HK-2 (cell line): ENCODE data around the gene HOXD10.

Experiments
- DNase-seq: peaks from one replicate; pipeline ENCODE4 v3.0.0-alpha.2; 2018; ENCODE audit not compliant: unreplicated experiment

The HOXD10 gene

DNA sequence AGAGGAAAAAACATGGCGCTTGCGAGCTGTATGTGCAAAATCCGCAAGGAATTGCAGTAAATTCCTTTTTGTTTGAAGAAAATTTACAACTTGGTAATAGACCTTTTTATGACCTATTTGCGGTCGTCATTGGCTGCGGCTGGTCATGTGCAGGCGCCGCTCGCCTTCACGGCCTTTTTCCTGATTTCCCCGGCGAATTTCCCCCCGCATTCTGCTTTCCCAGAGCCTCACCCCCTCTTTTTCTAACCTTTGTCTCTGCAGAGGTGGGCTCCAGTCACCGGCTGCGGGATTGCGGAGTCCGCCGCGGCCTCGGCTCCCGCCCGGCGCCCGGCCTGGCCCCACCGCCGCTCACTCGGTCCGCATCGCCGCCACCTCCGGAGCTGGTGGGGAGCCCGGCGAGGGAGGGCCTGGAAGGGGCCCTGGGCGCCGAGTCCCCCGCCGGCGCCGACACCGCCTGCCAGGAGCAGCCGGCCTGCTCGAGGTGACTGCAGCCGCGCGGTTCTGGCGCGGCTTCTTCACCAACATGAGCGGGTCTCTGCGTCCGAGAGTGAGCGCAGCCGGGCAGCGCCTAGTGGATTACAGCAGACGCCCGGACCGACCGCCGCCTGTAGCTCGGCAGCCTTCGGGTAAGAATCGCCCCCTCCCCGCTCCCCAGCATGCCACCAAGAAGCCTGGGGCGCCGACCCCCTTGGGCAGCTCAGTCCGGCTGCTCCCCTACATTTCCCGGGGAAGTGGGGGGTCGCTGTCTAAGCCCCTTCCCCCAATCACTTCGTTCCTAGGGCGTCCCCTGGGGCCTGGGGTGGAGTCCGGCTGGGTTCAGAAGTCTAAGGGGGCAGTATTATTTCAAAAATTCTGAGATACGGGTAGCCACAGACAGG is 20.0 kb downstream of the HOXD10 start:
- DNase-seq, result peak; percentile 46

DNA sequence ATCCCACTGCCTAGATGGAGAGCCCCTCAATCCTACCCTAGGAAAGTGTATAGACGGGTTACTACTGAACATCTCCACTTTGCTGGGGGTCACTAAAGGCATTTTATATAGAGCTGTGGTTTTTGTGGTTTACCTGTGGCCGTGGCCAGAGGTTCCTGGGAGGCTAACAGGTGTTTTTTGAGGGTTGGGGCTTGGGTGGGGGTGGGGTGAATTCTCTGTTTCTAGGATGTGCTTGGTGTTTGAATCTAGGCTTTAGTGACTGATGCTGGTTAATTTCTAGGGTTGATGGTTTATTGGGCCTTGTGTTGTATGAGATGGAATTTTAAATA is 20.6 kb downstream of the HOXD10 start:
- no peak for DNase-seq

DNA sequence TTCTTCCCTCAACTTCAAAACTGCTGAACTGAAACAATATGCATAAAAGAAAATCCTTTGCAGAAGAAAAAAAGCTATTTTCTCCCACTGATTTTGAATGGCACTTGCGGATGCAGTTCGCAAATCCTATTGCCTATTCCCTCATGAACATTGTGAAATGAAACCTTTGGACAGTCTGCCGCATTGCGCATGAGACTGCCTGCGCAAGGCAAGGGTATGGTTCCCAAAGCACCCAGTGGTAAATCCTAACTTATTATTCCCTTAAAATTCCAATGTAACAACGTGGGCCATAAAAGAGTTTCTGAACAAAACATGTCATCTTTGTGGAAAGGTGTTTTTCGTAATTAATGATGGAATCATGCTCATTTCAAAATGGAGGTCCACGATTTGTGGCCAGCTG is 21.3 kb downstream of the HOXD10 start:
- DNase-seq, result no peak

DNA sequence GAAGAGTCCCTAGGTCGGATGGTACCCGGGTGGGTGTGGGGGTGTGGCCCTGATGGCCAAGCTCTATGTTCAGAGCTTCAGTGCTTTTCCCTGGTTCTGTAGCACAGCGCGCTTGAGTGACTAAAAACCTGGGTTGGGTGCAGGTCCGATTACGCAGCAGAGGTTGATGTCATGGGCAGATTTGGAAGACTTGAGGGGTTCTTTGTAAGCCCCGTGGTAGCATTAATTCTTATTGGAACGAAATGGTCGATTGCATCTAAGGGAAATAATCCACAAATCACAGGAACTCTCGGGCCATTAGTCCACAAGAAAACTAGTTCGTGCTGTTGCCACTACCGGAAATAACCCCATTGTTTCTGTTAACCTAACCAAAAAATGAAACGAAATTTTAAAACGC is 21.9 kb downstream of the HOXD10 start:
- no peak for DNase-seq

DNA sequence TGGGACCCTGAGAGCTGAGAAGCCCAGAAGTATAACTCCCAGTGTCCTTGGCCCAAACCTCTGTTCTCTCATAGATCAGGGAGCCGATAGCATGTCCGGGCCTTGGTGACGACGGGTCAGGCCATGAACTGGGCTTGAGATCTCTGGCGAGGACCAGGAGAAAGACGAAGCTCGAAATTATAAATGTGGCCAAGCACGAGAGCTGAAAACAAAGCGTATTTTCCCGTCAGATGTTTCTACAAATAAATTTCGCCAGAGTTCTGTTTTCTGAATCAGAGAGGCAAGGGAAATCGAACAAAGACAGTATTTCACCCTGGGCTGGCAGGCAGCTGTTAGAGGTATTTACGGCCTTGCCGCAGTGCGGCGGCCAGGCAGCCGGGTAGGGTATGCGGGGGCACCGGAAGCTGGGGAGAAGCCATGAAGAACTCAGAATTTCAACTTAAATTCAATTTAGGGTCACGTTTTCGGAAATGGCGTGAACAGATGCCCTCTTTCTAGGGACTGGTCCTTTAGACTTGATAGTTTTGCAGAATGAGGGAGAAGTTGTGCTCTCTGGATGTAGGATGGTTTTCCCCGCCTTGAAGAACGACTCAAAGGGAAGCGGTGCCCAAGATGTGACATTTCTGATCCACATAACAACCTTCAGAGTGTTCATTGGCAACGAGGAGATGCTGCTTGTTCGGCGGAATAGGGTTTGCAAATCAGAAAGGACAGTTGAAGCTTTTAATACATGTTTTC is 22.5 kb downstream of the HOXD10 start:
- DNase-seq, result no peak

DNA sequence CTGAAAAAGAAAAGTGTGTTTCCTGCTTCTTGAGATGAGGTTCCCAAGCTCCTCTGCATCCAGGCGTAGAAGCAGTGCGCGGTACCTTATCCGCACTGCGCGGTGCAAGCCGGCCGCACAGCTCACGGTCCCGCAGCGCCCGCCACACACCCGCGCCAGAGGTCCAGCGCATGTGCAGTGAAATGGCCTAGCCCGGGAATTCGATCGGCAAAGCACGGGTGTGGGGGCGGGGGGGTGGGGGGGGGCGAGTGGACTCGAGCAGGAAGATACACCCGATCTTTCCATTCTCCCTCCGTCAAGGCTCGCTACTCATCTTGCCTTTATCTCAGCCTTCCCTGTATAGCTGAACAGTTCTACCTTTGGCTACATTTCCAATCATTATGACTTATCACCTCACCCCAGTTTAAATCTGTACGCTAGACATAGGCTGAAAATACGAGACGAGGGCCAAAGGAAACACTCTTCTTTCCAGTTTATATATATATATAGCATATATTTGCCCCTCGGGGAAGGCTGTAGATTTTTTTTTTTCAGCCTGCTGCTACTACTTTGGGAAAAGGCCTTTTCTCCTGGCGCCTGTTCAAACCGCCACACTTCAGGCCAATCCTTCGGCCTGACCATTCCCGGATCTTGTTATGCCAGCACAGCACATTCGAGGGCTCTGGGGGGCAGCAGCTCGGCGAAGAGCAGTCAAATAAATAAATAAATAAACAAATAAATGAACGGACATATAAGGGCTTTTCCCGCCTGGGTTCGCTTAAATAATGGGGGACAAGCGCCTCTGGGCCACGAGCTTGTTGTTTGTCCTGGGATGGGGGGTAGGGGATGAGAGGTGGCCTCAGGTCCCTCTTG is 23.3 kb downstream of the HOXD10 start:
- no peak for DNase-seq

DNA sequence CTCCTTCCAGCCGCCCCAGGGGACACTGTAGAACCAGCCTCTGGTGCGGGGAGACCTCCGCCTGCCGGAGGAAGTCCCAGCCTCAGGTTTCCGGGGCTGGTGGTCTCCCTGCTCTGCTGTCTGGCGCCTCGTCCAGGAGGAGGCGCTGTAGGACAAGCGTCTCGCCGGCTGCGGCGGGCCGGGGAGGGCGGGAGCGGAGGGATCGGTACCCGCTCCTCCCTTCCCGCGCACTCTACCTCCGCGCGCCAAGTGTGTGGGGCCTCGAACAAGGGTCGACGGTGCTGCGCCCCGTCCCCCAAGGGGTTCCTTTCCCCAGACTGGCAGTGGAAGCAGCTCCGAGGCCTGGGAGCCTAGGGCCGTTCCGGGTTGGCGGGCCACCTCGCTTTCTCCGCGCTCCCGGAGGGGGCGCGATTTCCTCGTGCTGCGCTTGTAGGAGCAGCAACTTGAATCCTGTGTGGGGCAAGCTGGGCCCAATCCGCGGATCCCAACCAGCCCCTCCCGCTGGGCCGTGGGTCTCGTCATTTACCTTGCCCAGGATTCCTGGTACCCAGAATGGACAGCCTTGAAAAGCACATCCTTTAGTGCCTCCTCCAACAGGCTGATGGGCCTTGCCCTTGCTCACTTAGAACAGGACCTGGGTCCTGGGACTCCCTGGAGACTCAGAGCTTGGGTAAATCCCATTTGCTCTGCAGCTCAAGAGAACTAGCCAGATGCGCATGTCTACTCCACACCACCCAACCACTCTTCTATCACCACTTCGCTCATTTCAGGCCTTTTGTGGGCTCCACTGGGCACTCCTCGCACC is 24.1 kb downstream of the HOXD10 start:
- DNase-seq, result peak; percentile 86

DNA sequence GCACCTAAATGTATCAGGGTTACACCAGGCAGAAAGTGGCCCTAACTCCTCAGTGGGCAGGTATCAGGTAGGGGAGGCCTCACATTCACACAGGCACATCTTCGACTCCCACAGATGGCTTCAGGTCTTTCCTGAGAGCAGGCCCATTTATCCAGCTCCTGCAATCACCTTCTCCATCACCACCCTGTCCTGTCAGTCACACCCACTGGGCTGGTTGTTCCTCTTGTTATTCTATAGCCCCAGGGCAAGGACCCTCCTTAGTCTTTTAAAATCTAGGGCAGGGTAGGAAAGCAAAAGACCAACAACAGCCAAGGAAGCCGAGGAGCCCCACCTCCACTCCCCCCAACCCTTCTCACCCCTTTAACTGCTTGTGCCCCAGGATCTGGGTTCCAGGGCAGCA is 25.7 kb downstream of the HOXD10 start:
- no peak for DNase-seq

DNA sequence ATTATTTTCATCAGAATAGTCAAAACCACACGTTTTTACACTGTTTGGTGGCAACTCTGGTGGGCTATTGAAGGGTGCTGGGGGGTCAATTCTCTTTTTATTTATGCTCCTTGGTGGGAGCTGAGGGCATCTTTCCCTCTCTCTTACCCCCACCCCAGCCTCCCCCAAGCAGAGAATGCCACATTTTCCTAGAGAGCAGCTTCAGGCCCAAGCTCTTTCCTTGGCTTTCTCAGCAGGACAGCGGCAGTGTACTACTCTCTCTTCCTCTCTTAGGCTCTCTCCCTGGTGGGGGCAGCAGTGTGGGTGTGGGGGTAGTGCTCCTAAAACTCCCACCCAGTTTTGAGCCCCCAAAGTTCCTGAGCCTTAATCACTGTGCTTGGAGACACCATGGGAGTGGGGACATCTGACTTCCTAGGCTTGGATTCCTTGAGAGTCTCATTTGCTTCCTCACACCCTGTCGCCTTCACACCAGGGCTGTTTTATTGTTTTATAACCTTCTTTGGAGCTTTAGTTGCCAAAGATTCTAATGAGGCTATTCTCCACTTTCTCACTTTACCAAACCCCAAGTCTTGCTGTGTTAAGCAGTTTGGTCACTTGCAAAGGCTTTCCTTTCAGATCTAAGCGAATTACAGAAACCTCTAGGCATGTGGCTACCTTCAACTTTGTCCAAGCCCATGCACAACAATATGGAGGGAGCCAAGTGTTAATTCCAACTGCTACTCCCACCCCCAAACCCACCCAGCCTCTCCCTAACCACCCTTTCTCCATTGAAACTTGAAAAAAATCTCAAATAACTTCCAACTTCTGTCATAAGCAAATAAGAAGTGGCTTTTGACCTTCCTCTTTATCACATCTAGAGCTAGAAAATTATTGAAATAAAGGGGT is 28.7 kb downstream of the HOXD10 start:
- DNase-seq, result no peak

DNA sequence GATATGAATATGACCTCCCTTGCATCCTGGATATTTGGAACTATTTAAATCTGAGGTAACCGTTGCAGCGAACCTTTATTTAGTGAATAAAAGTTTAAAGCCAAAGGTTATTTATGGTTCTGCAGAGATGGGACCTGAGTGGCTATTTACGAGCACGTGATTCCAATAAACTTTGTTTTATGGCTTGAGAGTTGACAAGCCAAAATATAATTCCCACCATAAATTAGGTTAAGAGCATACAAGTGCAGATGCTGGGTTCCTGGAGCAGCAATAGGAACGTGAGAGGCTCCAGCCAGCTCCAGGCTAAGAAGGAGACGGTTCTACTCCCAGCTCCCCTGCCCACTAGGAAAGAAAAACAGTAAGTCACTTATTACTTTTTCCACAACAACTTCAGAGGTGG is 29.5 kb downstream of the HOXD10 start:
- DNase-seq, result no peak

DNA sequence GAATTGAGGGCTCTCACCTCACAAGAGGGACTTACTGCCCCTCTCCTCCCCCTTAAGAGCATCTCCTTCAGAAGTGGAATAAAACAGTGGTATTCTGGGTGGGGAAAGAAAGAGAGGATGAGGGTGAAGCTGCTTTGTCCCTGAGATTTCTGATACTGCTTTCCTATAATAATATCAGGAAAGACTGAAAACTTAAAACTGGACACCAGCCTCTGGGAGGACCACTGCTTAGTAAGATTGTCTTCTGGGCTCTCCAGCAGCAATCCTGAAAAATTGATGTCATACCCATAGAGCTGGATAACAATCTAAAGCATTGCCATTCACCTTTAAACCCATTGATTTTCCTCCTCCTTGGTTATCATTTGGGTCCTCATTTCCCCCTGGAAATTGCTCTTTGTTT is 30.1 kb downstream of the HOXD10 start:
- DNase-seq, result no peak

DNA sequence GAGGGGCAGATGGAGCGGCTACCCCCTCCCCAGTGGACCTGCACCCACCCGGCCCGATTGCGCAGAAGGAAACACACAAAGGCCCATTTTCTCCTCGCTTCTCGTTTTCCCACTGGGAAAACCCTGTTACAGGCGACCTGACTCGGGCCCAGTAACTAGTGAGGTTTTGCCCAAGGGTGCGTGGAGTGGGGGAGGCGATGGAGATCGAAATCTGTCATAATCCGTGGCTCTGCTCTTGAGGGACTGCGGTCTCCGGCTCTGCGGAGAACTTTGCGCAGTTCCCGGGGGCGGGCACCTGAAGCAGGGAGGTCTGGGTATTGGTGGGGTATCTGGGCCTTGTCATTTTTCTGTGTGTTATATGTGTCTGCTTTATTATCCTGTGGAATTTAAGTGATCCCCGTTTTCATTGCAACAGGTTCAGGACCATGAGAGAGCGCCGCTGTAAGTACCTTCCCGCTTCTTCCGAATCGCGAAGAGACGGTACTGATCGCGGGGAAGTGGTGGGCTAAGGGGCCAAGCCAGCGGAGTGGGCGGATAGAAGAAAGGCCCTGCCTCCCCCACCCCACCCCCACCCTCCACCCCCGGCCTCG is 30.7 kb downstream of the HOXD10 start:
- no peak for DNase-seq

DNA sequence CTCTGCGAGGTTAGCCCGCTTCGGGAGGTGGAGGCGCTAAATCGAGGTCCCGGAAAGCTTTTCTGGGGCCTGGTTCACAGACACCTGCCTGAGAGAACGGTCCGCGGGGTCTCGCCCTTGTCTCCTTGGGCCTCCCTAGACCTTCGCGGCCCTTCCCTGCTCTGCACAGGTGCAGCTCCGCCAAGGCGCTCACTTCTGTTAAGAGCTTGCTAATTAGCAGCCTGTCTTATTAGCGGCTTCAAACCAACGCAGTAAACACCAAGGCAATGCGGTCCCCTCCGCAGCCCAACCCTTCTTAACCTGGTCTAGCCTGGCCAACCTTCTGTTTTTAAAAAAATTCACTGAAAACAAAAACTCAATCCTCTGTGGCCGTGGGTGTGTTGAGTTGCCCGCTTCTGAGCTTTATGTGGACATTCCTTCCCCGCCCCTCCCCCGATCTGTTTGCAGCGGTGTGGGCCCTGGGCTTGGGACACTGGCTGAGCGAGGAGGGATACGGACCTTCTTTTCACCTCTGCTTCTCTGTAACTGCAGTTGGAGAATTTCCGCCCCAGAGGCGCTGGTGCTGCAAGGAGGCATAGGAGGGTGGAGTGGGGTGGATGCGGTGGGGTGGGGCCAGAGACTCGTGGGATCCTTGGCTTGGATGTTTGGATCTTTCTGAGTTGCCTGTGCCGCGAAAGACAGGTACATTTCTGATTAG is 31.4 kb downstream of the HOXD10 start:
- DNase-seq, result no peak

DNA sequence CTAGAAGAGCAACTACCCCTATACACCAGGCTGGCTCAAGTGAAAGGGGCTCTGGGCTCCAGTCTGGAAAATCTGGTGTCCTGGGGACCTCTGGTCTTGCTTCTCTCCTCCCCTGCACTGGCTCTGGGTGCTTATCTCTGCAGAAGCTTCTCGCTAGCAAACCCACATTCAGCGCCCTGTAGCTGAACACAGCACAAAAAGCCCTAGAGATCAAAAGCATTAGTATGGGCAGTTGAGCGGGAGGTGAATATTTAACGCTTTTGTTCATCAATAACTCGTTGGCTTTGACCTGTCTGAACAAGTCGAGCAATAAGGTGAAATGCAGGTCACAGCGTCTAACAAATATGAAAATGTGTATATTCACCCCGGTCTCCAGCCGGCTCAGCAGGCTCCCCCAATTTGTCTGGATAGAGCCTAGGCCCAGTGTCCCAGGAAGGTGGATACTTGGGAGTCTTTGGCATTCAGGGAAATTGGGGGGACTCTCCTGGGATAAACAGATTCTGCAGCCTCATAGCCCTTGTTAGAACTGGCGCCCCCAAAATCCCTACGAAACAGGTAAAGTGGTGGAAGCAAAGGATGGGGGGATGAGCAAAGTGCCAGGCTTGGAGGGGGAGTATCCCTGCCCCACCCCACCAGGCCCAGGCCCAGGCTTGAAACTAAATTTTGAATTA is 32.3 kb downstream of the HOXD10 start:
- DNase-seq, result no peak

DNA sequence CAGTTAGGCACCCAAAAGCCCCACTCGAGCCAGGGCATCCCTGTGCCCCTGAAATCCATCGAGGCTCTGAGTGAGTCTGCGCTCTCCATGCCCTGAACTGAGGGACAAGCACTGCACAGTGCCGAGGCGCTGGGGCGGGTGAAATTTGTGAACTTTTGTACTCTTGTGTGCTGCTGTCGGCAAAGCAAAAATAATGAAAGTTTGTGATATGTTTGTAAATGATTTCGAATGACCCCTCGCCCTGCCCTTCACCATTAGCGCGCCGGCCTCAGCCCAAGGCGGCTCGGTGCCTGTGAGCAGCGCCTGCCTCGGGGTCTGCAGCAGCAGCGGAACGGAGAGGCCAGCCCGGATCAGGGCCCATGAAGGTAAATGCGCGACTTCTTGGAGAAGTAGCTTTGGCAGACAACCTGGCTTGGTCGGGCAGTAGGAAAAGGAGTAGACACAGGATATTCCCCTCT is 32.9 kb downstream of the HOXD10 start:
- no peak for DNase-seq

DNA sequence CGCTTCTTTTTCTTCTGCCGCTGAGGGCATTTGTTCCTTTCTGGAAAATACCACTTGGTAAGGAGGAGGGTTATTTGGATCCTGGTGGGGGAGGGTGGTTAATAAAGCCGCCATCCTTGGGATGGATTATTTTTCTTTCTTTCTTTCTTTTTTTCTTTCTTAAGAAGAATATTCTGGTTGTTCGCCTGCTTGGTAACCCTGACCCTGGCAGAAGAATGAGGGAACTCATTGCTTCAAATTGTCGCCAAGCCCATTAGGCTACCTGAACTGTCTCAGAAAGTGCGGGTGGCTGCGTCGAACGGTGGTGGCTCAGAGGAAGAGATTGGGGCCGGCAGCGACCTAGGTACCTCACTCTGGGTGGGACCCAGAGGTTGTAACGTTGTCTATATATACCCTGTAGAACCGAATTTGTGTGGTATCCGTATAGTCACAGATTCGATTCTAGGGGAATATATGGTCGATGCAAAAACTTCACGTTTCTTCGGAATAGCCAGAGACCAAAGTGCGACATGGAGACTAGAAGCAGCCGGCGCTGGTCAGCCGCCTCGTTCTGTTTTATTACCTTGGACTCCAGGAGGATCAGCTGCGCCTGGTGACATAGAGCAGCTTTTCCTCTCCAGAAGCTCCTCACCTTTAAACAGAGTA is 33.5 kb downstream of the HOXD10 start:
- no peak for DNase-seq

DNA sequence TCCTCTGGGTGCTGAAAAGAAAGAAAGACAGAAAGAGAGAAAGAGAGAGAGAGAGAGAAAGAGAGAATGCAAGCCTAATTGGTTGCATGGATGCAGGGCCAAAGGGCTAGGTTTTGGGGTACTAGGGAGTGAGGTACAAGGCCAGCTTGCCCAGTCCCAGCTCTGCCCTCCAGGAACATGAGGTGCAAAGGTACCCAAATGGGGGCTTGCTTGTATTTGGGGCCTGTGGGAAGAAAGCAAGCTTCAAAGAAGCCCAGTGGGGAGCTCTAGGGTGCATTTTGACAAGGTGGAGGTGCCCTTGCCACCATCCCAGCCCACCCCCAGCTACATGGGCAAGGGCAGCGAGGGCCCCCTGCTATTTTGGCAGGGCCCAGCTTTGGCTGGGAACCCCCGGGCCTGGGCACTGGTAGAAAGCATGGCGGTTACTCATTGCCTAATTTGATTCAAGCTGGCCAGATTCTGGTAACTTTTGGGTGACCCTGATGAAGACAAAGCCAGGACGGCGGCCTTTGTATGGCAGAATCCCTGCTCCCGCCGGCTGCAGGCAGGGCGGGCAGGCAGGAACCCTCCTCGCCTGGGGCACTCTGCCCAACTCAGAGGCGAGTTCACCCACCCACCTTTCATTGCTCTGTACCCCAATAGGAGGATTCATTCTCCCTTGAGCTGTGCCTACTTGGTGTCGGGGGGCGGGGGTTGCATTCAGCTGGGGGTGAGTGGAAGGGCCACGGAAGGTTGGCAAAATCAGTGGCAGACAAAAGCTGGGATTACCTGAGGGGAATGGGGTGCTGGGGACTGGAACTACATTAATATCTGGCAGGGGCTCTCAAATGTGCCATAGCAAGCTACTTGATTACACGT is 34.2 kb downstream of the HOXD10 start:
- DNase-seq, result no peak
